Breast epithelium (tissue), 3 donors: Measurements from ENCODE around the gene MTUS2.

Experiments used
- POLR2A ChIP-seq: fragments of 450-650 bp; IDR thresholded peaks from one replicate; pipeline ENCODE4 v1.6.1; 2016; ENCODE audit warnings: antibody characterized with exemption, mild to moderate bottlenecking, moderate library complexity
- TF ChIP-seq, protein P1 (sequence below), 3 donors: fragments of 450-650 bp; IDR thresholded peaks; one replicate each; pipeline ENCODE4 v1.5.1; 2016 to 2017; ENCODE audit warnings: antibody characterized with exemption in 3 of 3, mild to moderate bottlenecking in 3 of 3, moderate library complexity in 3 of 3

DNA sequence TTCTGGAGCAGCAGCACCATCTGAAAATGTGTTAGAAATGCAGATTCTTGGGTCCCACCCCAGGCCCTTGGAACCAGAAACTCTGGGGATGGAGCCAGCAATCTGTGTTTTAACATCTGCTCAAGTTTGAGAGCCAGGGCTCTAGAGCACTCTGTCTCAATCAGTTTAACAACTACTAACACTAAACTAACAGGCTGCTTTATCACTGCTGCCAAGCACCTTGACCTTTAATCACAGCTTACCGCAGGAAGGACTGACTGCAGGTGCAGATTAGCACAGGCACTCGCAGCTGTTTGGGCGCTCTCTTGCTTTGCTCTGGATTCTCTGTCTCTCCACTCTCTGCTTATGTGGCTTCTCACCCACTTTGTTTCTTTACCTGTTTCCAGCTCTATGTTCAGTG is 163.5 kb downstream of the MTUS2 start:
- TF ChIP-seq POLR2A = no peak
- TF ChIP-seq, protein P1, sequence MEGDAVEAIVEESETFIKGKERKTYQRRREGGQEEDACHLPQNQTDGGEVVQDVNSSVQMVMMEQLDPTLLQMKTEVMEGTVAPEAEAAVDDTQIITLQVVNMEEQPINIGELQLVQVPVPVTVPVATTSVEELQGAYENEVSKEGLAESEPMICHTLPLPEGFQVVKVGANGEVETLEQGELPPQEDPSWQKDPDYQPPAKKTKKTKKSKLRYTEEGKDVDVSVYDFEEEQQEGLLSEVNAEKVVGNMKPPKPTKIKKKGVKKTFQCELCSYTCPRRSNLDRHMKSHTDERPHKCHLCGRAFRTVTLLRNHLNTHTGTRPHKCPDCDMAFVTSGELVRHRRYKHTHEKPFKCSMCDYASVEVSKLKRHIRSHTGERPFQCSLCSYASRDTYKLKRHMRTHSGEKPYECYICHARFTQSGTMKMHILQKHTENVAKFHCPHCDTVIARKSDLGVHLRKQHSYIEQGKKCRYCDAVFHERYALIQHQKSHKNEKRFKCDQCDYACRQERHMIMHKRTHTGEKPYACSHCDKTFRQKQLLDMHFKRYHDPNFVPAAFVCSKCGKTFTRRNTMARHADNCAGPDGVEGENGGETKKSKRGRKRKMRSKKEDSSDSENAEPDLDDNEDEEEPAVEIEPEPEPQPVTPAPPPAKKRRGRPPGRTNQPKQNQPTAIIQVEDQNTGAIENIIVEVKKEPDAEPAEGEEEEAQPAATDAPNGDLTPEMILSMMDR (IDR thresholded peaks at IDR 0.05) = no peak
